ENCODE data around the gene TMEM190. TPM values are rescaled to one million over a fixed set of nuclear protein-coding genes. Genes with fewer than 3 reads are reported as not detected.

The TMEM190 gene
- total and polyA plus RNA-seq, 9 of the 15 experiments (the other 6 are each of a cell fraction or from before 2014, with no cell fraction given): not detected

- TF ChIP-seq CSDE1 (IDR thresholded peaks at IDR 0.05) (no peak), BRD4 (IDR thresholded peaks at IDR 0.05) (no peak), ADNP (tag; IDR thresholded peaks at IDR 0.05) (no peak), RBM14 (IDR thresholded peaks at IDR 0.05; ENCODE audit: borderline replicate concordance, insufficient read depth, low read depth, low read length) (no peak), CBX1 (IDR thresholded peaks at IDR 0.05; ENCODE audit: low read depth) (no peak), ZNF318 (IDR thresholded peaks at IDR 0.05; ENCODE audit: borderline replicate concordance in 1 of 2, low read depth in 1 of 2) (no peak), HDAC1 (IDR thresholded peaks at IDR 0.05) (0 out of 4 replicates have a peak, but pooled peaks of 1 of the 2 experiments have one; percentile 40), TAL1 (IDR thresholded peaks at IDR 0.05) (no peak), ZNF785 (CRISPR knock-in tag; IDR thresholded peaks at IDR 0.05) (no peak), PML (IDR thresholded peaks at IDR 0.05; ENCODE audit: low read length) (no peak), VEZF1 (CRISPR knock-in tag; IDR thresholded peaks at IDR 0.05) (peak; percentile 89), NKRF (IDR thresholded peaks at IDR 0.05; ENCODE audit: borderline replicate concordance) (0 out of 2 replicates have a peak, but pooled peaks have one; percentile 31), E2F8 (IDR thresholded peaks at IDR 0.05; ENCODE audit: low read depth, partially characterized antibody) (peak; percentile 67), POLR2AphosphoS5 (IDR thresholded peaks at IDR 0.05; ENCODE audit: control insufficient read depth, insufficient read depth, low read depth, low read length) (peak; percentile 49; the same call in 1 of the 2 replicates)
Observed at GRCh38 chr19:55341171-55341588, 35.4 kb upstream of the TMEM190 start (continued).

Measured in K562 (cell line).